Femur (tissue), 1 donor: ENCODE measurements around the gene NCOA4.
"Not testable (repeated sequence)": the region's sequence is repeated elsewhere in the genome, so short reads cannot be mapped to it uniquely, and the experiment has no call there.

Experiments used
- DNase-seq: peaks from one replicate; pipeline ENCODE4 v3.0.0-alpha.2; 2017

The NCOA4 gene

DNA sequence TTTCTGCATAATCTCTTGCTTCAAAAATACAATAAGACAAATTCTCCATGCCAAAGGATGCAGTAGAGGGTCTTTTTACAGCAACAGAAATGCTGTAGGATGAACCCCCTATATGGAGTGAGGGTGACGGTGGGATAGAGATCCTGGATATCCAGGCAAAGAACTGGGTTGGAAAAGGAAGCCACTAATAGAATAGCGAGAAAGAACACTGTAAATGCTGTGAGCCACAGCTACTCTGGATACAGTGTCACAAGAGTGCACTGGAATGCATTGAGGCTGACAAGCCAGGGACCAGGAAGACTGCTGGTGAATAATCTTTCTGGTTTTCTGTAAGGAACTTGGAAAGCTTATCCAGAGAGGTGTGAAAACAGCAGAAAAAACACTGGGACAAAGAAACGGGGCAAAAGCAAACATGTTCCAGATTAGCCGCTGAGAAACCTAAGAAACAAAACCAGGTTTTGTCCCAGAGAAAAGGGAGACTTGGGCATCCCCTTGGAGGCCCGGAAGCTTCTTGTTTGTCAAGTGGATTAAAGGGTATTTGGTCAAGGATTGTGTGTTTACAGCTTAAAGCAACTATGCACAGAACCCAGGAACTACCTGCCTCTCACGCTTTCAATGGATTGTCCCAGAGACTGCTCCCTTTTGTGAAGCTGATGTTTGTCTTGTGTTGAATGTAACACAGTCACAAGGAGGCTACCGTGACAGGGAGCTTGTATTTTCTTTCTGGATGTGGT lies 21.8 kb upstream of the NCOA4 start:
- DNase-seq = no peak

GRCh38 chr10:46050941-46051623 lies 20.7 kb upstream of the NCOA4 start:
- no peak for DNase-seq

DNA sequence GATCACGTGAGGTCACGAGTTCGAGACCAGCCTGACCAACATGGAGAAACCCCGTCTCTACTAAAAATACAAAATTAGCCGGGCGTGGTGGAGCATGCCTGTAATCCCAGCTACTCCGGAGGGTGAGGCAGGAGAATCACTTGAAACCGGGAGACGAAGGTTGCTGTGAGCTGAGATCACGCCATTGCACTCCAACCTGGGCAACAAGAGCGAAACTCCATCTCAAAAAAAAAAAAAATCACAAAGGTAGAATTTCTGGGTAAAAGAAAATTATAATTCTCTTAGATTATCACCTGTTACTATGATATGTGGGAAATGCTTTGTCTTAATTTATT lies 19.0 kb upstream of the NCOA4 start:
- not testable (repeated sequence) for DNase-seq

DNA sequence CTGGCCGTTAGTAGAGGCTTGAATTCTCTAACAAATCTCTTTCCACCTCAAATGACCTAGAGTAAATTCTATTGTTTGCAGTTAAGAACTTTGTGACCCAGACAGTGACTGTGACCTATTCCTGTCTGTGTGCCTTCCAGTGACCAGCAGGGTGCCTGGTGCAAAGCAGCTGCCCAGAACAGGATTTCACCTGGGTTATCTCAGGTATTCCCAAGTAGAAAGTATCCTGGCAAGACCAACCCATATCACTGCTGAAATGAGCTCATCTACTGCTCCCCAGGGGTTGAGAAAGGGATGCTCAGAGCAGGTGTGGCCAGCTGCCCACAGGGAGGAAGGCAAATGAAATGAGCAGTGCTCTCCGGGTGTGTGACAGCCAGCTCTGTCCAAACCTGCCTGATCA lies 17.7 kb upstream of the NCOA4 start:
- DNase-seq = no peak

DNA sequence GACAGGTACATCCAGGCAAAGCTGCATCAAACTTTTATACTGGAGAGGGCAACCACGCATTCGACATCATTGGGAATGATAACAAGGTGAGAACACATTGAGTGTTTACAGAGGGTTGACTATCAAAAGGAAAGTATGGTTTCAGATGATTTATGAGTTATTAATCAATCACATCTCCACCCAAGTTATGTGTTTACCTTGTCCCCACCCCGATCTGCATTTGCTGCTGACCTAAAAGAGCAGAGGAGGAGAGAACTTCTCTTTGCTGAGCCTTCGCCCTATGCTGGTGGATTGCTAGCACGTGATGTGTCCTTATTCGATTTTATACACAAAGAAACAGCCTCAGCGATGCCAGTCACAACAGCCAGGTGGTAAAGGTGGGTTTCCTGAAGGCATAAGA lies 15.8 kb upstream of the NCOA4 start, which contains the start of gene MSMB:
TSS of gene MSMB (minus strand) at position 9 of the 400 bp plus-strand sequence. CDS start 32 bp downstream, outside the sequence.
- DNase-seq = no peak

DNA sequence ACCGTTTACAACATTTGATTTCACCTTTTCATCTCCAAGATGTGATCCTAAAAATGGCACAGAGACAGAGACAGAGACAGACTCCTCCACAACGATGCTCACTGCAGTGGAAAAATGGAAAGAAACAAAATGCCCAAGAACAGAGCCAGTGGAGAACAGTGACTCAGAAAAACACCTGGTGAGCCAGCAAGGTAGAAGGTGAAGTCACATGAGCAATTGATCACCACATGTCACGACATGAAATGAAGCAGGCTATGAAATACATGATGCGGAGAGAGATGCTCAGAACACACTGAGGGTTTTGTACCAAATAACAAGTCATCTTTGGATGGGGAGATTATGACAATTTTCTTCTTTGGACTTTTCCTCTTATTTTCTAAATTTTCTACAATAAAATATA lies 12.1 kb upstream of the NCOA4 start:
- no peak for DNase-seq

DNA sequence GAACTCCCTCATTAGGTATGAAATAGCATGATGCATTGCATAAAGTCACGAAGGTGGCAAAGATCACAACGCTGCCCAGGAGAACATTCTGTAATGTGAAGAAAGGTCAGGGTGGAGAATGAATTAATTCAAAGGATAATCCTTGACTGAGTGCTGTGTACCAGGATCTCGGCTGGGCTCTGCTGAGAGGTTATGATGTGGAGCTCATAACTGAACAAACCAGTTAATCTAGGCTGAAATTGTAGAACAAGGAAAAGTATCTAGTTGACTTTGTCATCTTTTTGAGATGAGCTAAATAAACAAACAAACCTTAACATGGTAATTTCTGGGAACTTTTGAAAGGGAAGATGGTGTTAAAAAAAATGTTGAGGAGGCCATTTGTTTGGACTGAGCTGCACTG lies 9.6 kb upstream of the NCOA4 start:
- DNase-seq = no peak

DNA sequence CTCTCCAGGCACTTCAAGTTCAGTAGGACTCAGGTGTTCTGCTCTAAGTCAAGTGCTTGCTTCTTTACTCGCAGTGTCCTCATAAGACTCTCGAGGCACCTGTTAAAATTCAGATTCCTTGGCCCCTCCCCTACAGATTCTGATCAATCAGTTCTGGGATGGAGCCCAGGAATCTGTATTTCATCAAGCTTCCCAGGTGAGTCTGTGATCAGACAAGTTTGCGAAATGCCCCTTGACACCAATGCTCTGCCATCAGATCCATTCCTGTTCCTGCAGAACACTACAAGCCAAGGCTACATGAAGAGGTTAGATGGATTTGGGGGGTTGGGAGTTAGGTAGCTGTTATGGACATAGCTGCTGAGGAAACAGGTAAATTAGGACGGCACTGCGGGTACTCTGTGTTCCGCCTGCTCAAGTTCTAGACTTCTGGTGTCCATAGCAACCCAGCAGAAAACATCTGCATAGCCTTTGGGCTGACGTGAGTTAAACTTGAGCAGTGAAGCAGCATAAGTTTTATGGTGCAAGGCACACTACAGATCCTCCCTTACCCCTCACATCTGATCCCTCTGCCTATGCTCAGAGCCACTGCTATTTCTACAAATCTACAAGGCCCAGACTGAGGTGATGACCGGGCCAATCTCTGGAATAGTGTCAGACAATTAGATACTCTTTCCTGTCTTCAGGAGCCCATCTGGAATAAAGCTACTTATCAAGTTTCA lies 6.8 kb upstream of the NCOA4 start:
- no peak for DNase-seq

- no peak for DNase-seq
These were observed 5.8 kb upstream of the NCOA4 start for GRCh38 chr10:46035923-46036849.

GRCh38 chr10:46033602-46034011 lies 3.2 kb upstream of the NCOA4 start:
- DNase-seq = no peak

GRCh38 chr10:46031648-46032532 lies 1.5 kb upstream of the NCOA4 start:
- no peak for DNase-seq

DNA sequence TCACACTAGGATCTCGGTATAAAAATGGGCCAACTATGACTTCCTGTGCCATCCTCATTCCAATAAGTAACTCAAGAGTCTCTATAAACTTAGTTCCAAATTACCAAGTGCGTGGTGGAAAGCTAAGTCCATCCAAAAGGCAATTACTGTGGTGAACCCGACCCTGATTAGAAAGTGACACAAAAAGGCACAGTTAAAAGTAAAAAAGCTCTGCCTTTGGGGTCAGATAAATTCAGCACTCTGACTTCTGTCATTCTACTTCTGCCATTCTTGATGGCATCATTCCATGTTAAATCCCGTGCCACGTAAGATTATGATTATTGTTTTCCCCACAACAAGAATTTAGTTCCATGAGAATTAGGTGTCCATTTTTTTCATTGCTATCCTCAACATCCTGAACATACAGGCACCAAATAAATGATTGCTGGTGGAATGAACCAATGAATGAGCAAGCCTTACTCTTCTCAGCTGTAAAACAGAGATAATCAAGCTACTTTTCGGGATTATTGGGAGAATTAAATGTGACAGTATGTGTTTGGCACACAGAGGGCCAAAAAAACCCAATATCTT lies 877 bp downstream of the NCOA4 start:
- DNase-seq = no peak

DNA sequence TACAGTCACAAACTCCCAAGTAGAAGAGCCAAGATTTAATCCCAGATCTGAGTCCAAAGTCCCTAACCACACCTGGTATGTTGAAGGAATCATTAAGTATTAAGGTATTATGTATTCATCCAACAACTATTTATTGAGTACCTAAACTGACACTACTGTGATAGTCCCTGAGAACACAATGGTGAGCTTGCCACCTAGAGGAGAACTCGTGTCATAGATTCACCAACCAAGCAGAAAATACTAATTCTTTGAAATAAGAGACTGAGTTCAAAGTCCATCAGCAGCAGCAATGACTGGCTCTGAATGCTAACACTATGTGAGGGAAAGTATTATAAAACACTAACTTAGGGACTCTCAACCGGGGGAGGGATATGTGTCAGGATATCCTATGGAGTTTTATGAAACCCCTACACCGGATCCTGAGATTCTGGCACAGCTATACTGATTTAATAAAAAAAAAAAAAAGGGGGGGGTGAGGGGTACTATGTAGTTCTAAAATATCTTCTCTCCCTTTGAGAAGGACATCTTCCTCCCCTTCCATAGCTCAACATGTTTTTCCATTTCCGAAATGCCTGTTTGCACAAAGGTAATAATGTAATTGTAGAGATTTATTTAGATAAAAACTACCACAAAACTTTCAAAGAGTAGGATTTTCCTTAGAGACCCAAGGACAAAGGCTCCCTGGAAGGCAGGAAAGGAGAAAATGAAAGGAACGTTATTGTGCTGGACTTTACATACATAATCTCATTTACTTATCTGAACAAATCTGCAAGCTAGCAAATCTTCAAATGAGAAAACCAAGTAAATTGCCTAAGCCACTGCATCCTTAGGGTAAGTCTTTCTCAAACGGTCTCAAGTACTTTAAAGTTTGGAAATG lies 1.6 kb downstream of the NCOA4 start:
- no peak for DNase-seq

DNA sequence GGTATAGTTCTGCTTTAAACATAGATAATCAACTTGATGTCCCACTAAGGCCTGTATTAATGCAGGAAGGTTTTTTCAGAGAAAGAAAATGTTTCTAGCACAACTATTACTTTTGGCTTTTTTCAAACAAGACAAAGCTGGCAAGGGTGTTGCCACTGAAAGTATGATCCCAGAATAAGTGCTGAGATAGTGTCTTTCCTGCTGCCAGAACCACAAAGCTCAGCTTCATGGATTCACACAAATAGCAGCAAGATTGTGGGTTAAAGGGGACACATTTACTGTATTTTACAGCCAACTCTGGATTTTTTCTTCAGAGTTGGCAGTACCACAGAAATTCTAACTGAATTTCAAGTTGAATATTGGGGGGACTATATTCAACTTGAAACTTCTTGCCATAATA lies 4.3 kb downstream of the NCOA4 start:
- no peak for DNase-seq

DNA sequence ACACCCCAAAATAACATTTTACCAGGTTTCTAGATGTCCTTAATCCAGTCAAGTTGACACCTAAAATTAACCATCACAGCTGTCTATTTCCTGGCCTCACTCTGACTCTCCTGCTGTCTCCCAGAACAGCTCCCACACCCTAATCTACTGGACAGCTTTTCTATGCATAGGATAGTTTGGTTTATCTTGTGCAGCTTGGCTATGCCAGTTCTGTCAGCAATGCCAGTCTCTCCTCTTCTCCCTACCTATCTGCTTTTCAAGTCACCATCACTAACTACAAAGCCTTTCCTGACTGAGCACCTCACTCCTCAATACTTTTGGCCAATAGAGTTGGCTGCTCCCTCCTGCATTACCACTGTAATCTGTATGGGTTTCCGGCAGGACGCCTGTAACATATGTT lies 5.0 kb downstream of the NCOA4 start:
- DNase-seq = no peak

DNA sequence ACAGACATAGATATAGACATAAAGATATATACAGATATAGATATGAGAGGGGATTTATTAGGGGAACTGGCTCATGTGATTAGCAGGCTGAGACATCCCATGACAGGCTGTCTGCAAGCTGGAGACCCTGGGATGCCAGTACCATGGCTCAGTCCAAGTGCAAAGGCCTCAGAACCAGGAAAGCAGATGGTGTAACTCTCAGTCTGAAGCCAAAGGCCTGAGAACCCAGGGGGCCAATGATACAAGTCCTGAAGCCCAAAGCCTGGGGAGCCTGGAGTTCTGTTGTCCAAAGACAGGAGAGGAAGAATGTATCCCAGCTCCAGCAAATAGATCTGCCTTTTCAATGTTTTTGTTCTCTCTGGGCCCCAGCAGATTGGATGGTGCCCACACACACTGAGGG lies 5.5 kb downstream of the NCOA4 start:
- DNase-seq = no peak

GRCh38 chr10:46022978-46023702 lies 7.3 kb downstream of the NCOA4 start:
- peak; percentile 92 for DNase-seq

DNA sequence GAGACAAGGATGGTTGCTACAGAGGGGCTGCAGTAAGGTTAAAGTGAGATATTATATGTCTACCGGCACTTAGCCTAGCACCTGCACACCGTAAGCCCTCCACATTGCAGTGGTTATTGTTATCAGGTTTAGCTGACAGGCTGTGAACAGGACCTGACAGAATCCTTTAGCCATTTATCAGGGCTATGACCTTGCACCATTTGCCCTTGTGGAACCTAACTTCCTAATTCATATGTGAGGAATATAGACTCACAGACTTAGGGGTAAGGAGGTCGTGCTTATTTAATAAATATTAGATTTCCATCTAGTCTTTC lies 10.1 kb downstream of the NCOA4 start:
- DNase-seq = no peak

GRCh38 chr10:46019569-46020343 lies 10.7 kb downstream of the NCOA4 start:
- DNase-seq = no peak
